Measurements from ENCODE around the gene CHI3L1.
A peak's percentile ranks its signal among the peaks of the same experiment; 100 is the strongest.
"Not testable (repeated sequence)": the region's sequence is repeated elsewhere in the genome, so short reads cannot be mapped to it uniquely, and the experiment has no call there.

Gene CHI3L1

DNA sequence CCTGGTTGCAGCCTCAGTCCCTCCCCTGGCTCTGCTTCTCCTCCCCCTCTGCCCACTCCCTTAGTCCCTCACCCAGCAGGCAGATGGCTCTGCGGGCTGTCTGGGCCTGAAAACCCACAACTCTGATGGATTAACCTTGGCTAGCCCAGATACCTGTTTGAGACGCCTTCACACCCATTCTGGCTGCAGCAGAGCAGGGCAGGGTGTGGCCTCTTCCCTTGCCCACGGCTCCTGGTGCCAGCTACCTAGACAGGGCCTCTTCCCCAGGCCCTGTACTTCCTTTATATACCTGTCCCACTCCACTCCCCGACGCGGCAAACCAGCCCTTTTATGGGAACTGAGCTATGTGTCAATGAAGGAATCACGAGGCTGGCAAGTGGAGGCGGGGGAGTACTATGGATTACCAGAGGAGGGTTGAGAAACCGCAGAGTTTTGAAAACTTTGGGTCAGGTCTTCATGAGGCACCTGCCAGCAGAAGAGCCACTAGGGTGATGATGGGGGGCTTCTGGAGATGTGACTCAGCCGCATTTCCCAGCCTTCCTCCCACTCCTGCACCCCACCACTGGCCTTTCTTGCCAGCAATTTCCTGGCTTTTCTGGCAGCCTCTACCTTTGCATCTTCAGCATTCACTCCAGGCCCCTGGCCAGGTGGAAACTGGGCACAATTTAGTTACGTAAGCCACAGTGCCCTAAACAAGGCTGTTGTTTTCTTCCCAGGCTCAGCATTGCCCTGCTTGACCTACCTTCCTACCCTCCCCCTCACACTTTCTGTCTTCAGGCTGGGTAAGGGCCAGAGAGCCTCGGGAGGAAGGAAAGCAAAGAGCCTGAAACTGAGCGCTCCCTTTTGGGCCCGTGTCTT lies at the start of gene CHI3L1:
Gene CHI3L1 (minus strand): TSS at position 259 of the 858 bp plus-strand sequence. CDS start 81 bp downstream, at position 178.
- DNase-seq = no peak

DNA sequence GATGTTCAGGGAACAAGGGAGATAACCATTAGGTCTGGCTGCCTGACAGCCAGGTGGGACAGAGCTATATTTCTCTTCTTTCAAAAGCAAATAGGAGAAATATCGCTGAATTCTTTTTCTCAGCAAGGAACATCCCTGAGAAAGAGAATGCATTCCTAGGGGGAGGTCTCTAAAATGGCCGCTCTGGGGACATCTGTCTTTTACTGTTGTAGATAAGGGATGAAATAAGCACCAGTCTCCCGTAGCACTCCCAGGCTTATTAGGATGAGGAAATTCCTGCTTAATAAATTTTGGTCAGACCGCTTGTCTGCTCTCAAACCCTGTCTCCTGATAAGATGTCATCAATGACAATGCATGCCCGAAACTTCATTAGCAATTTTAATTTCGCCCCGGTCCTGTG lies 48.4 kb upstream of the CHI3L1 start:
- DNase-seq = not testable (repeated sequence)

DNA sequence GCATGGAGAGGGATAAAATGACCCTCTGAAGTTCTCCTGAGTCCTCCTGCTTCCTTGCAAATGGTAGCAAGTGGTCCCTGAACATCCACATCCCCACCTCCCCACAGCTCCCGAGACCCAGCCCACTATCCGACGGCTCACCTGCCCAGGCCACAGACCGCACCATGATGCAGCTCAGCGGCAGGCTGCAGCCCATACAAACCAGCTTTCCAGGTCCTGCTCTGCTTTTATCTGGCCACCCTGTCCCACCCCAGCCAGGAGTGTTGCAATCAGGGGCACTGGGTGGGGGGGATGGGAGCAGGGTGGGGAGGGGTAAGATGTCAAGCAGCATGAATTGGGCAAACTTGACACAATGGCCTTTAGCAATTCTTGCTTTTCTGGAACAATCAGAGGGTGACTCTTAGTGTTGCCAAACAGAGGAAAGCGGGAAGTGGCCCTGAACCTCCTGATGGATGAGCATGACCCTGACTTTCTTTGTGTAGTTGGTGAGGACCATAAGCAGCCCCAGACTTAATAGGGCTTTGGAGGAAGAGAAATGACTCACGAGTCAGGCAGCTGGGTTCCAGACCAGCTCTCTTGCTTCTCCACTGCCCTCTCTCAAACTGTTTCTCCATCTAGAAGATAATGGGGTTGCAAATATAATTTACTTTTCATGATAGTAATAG lies 43.1 kb upstream of the CHI3L1 start, which contains the start of gene CHIT1:
Gene CHIT1 (minus strand): TSS at position 203 of the 665 bp plus-strand sequence. CDS start 37 bp downstream, at position 166.
- DNase-seq = no peak

DNA sequence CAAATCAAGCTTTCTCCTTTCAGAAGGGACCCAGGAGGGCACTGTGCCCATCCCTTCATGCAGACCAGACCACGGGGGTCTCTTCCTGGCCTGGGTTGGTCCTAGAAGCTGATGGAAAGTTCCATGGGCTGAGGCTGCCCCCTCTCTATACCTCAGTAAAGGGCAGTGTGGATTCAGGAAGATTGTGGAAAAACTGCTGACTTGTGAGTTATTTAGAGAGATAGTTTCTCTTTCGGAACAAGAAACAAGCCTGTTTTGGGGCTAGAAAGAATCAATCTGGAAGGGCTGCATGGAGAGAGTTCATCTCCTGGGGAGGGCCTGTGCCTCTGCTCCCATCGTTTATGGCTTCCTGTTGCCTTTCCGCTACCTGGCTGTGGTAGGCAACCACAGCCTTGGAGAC lies 42.2 kb upstream of the CHI3L1 start:
- DNase-seq = no peak

DNA sequence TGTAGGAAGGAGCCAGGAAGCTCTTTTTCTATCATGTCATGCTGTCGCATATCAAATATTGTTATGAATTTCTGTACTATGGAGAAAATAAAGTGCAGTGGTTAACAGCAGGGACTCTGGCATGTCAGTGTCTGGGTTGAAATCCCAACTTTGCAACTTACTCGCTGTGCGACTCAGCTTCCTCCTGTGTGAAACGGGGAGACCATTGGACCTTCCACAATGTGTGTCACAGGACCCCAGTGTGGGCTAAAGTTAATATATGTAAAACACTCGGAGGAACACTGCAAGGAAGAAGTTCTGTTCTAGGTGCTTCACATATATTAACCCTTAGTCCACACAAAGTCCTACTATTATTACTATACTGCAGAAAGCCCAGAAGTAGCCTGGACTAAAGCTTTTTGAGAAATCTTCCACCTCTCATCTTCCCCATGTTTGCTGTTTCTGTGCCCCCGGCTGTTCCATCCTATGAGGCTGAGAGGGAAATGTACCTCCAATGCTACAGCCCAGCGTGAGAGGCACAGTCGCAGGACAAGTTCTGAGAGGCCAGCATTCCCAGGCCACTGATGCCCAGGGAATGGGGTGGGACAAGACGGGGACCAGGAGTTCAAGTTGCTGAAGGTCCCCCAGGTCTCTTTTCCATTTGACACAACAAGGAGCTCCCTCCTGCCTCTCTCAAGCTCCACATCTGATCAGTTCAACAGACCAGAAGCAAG lies 41.0 kb upstream of the CHI3L1 start:
- DNase-seq = no peak

DNA sequence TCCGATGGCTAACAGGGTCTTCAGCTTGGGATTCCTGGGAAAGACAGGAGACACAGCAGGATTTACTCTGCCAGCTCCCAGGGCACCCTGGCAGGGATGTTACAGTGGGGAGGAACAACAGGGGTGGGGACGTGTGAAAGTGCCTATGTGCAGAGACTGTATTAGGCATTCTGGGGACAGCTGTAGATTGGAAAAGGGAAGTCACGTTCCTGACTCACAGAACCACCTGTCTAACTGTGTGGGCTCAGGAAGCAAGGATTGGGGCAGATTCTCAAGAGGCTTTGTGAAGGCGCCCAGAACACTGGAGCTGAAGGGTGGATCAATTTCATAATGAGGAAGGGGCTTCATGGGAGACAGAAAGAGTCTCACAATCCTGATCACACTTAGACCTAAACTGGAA lies 38.6 kb upstream of the CHI3L1 start:
- DNase-seq = no peak

DNA sequence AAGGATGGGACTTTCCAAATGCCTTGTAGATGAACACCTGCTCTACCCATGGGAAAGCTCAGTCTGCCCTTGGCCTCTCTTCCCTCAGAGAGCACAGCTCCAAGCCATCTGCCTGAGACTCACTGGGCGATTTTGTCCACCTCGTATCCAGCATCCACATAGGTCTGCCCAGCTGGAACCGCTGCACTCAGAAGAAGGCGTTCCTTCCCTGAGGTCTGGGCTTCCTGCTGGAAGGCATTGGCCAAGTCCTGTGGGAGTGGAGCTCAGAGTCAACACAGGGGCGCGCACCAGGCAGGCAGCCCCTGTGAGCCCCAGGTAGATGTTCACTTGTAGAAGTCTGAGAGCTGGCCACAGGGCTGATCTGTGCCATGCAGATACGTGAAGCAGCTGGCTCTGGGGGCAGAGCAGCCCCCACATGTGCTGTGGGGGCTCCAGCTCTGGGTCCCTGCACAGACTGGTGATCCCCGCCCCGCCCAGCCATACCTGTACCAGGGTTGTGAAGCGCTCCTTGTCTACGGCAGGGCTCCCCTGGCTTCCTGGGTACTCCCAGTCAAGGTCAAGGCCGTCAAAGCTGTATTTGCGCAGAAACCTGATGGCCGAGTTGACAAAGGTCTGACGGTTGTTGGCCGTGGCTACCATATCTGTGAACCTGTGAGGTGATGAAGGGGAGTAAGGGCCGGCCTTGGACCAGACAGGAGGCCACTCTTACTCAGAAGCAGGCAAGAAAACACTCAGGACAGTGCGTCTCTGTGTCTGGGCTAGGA lies 36.7 kb upstream of the CHI3L1 start:
- DNase-seq = no peak

DNA sequence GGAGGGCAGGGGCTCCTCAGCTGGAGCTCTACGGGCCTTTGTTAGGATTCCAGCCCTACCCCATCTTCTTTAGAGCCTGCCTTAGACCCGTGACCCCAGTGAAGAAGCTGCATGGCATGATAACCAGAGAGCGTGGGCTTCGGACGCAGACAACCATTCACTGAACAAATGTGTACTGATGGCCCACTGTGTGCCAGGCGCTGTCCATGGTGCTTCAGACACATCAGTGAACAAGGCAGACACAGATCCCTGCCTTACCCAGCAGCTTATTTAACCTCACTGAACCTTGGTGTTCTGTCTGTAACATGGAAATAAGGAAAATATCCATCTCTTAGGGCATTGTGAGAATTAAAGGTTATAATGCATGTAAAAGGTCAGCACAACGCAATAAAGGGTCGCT lies 33.4 kb upstream of the CHI3L1 start:
- no peak for DNase-seq

DNA sequence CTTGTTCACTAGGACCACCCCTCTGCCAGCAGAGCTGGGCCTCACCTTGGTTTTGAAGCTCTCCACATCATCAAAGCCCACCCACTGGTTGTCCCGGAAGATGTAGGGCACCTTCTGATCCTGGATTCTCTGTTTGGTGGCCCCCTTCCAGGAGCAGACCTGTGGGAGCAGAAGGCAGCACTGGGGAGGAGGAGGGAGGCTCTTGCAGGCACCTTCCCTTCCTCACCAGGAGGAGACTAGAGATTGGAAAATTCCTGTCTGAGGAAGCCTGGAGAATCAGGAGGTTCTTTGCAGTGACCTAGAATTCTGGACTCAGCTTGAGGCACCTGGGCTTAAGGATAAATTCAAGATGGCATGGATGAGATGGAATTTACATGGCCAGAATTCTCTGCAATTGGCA lies 32.7 kb upstream of the CHI3L1 start:
- no peak for DNase-seq

DNA sequence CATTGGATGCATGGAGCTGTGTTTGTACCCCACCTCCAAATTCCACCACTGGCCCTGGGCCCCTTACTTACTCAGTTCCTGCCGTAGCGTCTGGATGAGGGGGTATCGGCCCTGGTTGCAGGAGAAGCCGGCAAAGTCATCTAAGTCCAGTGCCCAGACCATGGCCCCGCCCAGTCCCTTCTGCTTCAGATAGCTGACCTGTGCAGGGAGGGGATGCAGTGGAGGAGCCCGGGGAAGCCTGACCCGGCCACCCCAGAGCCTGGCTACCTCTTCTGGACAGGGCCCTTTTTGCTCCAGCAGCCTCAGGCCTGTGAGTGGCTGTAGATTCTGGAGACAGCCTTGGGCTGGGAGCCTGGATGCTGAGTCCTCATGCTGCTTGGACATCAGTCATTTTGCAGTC lies 31.2 kb upstream of the CHI3L1 start:
- DNase-seq = no peak

DNA sequence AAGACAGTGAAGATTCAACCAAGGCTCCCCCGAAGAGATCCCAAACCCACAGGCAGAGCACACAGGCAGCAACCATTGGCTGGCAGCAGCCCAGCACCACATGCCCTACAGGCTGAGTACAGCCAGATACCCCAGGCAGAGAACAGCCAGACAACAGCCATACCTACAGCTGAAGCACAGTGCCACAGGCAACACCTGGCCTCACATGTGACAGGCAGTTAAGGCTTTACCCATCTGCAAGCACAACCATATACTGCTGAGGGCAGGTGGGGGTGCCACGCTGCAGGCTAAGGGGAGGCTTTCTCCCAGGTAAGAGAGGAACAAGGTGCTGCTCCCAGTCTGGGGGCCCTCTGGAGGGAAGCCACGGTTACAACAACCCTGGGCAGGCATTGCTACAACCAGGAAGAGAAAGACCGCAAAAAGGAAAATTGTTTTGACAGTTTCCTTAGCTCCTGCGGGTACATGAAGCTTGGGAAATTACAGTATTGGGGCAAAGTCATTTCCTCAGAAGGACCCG lies 30.7 kb upstream of the CHI3L1 start:
- DNase-seq = no peak

DNA sequence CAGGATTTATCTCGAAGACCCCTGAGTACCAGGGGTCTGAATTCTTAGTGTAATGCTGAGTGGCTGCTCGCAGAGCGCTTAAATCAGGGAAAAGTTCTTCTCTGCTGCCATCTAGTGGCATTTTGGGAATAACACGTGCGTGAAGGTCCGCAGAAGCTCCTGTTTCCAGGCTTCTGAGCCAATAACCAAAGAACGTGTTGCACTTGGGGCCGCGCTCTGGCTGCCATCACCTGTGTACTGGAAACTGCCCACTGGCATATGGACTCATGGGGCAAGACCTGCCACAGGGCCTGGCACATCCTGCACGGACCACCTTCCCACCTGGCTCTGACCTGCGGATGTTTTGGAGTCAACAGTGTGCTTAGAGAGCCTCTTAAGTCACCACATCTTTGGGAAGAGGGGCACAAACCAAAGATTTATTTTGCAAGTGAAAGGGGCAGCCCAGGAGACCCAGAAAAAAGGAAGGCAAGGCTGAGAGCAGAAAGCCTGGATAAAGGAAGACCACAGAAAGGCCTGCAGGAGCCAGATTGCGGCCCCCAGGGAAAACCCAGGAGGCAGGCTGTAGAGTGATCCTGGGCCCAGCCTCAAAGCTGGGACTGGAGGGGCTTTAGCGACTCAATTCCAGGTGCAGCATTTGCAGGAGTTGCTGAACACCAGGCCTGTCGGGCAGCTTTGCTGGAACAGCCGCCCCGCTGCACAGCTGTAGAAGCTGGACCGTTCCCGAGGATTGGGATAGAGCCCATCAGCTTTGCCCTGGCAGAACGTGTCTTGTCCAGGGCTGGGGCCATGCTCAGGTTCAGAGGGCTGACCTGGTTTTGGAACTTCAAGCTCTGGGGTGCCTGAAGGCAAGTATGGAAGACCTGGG lies 30.0 kb upstream of the CHI3L1 start:
- DNase-seq = peak; percentile 30

DNA sequence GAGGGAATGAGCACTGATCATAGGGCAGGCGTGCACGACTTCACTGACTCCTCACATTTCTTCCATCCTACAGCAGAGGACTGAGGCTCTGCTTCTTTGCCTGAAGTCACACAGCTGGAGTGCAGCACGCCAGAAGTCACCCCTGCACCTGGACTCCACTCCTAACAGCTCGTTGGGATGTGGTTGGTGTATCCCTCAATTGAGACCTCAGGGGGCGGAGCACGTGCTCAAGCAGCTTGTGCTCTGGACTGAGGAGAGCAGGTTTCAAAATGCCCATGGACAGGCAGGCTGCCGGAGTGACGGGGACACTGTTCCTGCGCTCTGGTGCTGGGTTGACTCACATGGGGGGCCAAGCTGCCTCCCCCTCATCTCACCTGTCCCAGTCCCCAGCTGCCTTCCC lies 29.1 kb upstream of the CHI3L1 start:
- no peak for DNase-seq

DNA sequence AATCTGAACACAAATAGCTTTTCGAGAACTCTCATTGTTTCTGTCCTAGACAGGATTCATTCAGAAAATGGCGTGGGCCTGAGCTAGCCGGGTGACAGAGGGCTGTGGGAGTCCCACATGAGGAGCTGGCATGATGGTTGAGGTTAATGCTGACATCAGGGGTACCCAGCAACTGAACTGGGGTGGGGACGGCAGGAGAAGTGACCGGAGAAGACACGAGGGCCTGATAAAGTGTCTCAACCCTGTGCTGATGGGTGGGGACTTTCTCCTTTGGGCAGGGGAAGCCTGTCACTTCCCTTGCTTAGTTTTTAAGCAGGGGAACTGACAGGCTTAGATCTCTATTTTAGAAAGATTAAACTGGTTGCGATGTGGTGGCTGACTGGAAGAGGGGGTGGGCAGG lies 28.4 kb upstream of the CHI3L1 start:
- DNase-seq = no peak

DNA sequence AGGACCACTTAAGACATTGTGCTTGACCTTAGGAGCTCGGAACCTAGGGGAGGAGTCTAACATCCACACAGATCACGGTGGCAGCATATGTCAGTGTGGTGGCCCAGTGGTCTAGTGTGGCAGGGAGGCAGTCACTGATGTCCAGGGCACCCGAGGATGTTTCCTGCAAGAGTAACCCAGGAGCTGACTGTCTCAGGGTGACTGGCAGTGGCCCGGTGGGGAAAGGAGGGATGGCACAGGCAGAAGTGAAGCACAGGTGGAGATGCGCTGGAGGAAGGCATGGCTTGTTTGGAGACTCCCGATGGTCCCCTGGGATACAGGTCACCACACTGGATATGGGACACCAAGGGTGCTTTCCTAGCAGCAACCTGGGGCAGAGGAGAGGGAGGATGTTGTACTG lies 26.6 kb upstream of the CHI3L1 start:
- DNase-seq = no peak

DNA sequence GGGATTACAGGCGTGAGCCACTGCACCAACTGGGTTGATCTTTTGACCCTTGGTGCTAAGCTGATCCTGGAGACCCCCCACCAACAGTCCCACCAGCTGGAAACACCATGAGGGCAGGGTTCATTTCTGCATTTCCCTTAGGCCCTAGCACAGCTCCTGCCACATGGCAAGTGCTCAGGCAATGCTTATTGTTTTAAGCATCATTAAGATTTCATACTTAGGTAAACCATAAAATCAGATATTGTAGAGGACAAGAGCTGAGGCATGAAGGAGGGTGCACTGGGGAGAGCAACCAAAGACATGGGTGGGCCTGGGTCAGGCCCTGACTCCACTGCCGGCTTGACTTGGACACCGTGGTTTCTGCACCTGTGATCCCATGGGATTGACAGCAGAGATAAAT lies 25.3 kb upstream of the CHI3L1 start:
- DNase-seq = no peak

DNA sequence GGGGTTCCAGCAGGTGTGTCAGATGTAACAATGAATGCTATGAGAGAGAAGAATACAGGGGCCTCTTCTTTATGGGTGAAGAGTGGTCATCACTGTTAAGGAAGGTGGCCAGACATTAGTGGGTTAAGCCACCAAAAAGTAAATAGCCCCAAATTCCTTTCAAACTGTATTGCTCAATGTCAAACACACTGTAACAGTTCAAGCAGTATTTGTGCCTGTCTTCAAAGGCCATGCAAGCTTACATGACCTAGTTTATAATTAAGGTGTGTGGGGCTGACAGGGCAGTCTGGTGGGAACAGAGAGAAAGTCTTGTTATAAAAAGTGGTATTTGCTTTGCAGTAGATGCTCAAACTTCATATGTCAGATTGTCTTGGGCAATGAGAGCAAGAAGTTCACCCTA lies 24.5 kb upstream of the CHI3L1 start:
- no peak for DNase-seq

DNA sequence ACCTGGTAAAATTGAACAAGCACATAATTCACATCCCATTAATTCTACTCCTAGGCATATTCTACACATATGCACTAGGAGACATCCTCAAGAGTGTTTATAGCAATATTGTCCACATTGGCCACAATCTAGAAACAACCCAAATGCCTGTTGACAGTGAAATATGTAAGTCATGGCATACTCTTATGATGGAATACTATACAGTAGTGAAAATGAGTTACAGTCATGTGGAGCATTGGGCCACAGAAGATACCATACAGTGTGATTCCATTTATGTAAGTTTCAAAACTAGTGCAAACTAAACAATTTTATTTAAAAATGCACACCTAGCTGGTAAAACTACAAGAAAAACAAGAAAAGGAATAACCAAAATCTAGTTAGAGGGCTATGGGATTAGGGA lies 23.8 kb upstream of the CHI3L1 start:
- no peak for DNase-seq

DNA sequence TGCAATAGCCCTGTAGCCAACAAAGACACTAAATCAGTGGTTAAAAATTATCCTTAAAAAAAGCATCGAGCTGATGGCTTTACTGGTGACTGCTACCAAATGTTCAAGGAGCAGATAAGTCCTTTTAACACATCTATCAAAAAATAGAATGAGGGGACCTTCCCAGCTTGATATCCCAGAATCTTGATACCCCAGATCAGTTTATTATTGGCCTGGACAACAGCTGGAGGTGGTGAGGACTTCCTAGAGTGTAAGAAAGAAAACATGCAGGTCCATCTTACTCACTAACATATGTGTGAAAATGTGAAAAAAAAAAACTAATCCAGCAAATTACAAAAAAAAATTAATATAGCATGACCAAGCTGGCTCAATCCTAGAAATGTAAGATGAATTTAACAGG lies 21.7 kb upstream of the CHI3L1 start:
- no peak for DNase-seq

DNA sequence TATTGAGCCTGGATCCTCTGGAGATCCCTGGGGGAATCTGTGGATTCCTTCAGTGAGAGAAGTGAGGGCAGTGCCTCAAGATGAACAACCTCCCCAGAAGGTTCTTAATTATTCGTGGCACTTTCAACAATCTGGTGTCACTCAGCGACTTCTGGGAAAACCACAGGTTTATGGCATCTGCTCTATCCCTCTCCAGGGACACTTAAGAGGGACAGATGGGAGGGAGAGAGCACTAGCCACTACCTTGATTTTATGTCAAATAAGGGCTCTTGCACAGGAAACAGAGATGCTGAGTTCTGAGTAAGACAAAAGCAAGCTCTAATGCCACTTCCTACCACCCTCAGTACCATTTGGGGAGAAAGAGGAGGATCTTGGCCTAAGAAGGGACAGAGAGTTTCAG lies 21.2 kb upstream of the CHI3L1 start:
- no peak for DNase-seq

DNA sequence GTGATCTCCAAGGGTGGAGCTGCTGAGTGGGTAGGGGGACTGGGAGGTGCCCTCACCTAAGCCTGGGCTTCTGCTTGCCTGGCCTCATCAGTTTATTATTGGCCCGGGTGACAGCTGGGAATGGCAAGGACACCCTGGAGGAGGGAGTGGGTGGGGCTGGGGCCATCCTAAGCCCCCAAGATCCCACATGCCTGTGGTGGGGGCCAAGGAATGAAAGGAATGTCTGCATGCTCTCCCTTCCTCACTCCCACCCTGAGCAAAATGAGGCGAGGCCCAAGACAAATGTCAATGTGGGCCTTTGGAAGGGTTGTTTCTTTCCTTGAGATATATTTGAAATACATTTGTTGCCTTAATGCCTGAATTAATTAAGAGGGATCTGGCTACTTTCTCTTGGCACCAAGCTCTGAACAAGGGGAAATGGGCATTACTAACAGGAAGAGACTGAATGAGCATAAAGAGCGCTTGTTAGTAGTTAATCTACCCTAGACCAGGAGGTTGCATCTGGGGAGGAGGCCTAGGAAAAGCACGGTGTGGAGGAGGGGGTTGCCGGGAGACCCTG lies 19.7 kb upstream of the CHI3L1 start:
- no peak for DNase-seq
